Measurements from ENCODE around the gene GLCE. TPM values are rescaled to one million over a fixed set of nuclear protein-coding genes. Genes with fewer than 3 reads are reported as not detected.

Gene GLCE
- total and polyA plus RNA-seq, 9 of the 15 experiments (the other 6 are each of a cell fraction or from before 2014, with no cell fraction given) = 4.6 to 12.3 (median 10.6) TPM

DNA sequence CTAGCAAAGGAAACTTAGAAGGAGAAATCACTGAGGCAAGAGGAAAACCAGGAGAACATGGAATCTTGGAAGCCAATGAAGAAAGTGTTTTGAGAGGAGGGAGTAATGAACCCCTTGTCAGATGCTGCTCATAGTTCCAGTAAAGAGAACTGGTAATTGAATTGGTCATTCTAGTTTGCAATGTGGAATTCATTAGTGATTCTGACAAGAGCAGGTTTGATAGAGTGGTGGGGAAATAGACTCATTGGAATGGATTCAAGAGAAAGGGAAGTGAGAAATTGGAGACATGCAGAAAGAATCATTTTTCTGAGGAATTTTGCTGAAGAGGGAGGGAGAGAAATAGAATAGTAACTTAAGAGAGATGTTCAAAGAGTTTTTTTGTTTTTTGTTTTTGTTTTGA is 21.0 kb downstream of the GLCE start (continued):
- TF ChIP-seq ZNF639 (CRISPR knock-in tag; conservative IDR thresholded peaks at IDR 0.05 in 1 of 2, IDR thresholded peaks at IDR 0.05 in 1 of 2) (no peak), ZNF77 (CRISPR knock-in tag; IDR thresholded peaks at IDR 0.05) (no peak), ZHX1 (conservative IDR thresholded peaks at IDR 0.05; ENCODE audit: low read length) (no peak), HNRNPL (IDR thresholded peaks at IDR 0.05; ENCODE audit: low read depth, low read length) (no peak), GTF2F1 (IDR thresholded peaks at IDR 0.05; ENCODE audit: low read depth, low read length) (no peak)

- Histone ChIP-seq H3K4me1 (replicated peaks in 1 of 2; ENCODE audit: control insufficient read depth in 2 of 2, insufficient read depth in 2 of 2, low read length in 2 of 2) (no peaks in the 10 kb centered on the region), H3K9me3 (replicated peaks; ENCODE audit: control insufficient read depth, insufficient read depth, low read depth, low read length) (no peaks in the 10 kb centered on the region), H4K20me1 (replicated peaks; ENCODE audit: control insufficient read depth, insufficient read depth, low read length) (no peaks in the 10 kb centered on the region), H3K9me1 (ENCODE audit: control insufficient read depth, insufficient read depth, low read length) (no peaks in the 10 kb centered on the region), H3K9ac (ENCODE audit: insufficient read depth in 1 of 2, low read depth in 2 of 2, low read length in 2 of 2) (no peak overlapping the region), H2AFZ (ENCODE audit: low read depth, low read length) (no peak overlapping the region), H3K79me2 (ENCODE audit: control insufficient read depth, insufficient read depth, low read length) (no peaks in the 10 kb centered on the region), H3K27ac (ENCODE audit: extremely low read depth, low read depth, low read length) (no peak overlapping the region), H3K4me2 (ENCODE audit: insufficient read depth, low read length) (no peak overlapping the region), H3K4me3 (no peak overlapping the region), H3K36me3 (ENCODE audit: control insufficient read depth, insufficient read depth, low read length) (no peaks in the 10 kb centered on the region), H3K27me3 (ENCODE audit: control insufficient read depth in 2 of 2, insufficient read depth in 2 of 2, low read length in 2 of 2) (no peaks in the 10 kb centered on the region)
- CTCF ChIA-PET (ENCODE audit: low intra/inter-chr PET ratio) = no interaction called here
- in situ Hi-C loops (cut with MboI) = no loop called here
- intact Hi-C loops (cut with micrococcal nuclease) = no loop called here
- POLR2A ChIA-PET = no interaction called here
- BruUV-seq (replicated peaks) = no TSS peak
- WGBS (ENCODE audit: insufficient coverage, low coverage, missing lambda C conversion rate) = 8% methylated on average over 1 of the region's 1 CpG
- FAIRE-seq (no peak), DNase-seq (ENCODE audit: extremely low read depth in 1 of 4, low spot score in 3 of 4) (no peak), ATAC-seq (no peak)
- TF ChIP-seq KDM5B (IDR thresholded peaks at IDR 0.05; ENCODE audit: insufficient replicate concordance, low read depth, low read length) = no peak
- TF ChIP-seq MCM3 (IDR thresholded peaks at IDR 0.05) = no peak
These were observed 24.8 kb downstream of the GLCE start for GRCh38 chr15:69185216-69185615.
